GM21381 (cell line): Measurements from ENCODE around the gene GRIK4.

Source experiments
- ATAC-seq: cut with Tn5 transposase; IDR thresholded peaks from one replicate; pipeline ENCODE4 v1.9.1; 2021; ENCODE audit warnings: mild to moderate bottlenecking, moderate library complexity; ENCODE audit not compliant: unreplicated experiment

Gene GRIK4

DNA sequence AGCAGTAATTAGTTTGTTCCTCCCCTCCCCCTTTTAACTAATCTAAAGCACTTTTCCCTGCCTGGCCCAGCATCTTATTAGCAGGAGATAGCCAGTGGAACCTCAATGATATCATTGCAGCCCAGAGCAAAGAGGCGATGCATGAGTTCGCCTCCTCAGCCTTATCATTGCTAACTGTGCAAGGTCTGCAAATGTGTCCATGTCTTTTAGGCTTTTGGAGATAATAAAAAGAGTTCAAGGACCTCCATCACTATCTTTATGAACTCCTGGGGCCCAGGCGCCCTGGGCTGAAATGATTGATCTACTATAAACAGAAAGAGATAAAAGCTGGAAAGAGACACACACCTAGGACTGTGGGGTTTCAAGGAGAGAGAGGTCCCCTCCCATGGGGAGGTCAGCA, 388.2 kb downstream of the GRIK4 start:
- no peak for ATAC-seq

DNA sequence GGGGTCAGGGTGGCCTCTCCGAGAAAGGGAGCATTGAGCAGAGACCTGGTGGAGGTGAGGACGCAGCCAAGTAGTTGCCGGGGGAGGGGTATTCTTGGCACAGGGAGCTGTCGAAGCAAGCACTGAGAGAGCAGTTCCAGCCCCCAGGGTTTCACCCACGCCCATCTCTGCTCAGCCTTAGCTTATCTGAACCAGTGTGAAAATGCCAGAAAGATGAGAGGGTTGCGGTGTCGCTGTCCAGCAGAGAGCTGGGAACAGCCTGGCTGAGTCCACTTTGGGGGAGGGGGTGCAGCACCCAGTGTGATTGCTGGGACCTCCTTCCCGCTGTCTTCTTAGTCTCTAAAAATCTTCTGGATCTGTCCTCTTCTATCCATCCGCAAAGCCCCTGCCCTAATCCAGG, 389.1 kb downstream of the GRIK4 start:
- ATAC-seq, result no peak

DNA sequence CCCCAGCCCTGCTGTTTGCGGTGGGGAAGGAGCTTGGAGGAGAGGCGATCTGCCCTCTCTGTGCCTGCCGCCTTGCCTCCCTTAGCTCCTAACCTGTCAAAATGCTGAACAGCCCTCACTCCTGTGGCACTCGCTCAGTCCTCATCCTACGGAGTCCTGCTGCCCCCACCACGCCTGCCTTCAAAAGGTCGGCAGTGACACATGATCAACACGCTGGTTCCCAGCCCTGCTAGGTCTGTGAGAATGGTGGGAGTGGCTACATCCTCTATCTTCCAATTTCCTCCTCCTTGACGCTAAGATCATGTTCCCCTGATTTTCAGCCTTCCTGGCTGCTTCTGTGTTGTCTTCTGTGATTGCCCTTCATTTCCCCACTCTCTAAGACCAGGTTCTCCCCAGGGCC, 392.1 kb downstream of the GRIK4 start:
- ATAC-seq, result no peak

DNA sequence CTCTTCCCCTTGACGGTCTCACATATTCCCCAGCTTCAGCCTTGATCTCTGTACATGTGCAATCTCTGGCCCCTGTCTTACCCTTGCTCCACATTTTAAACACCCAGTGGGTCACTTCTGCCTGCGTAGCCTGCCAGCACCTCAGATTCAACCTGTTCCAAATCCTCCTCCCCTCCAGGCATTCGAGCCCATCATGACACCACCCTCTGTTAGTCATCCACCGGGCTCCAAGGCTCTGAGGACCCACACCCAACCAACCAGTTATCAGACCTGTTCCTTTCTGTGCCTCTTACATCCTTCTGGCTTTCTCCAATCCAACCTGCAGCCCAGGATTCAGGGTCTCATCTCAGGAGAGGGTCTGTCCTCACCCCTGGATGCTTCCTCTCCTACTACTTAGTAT, 392.6 kb downstream of the GRIK4 start:
- no peak for ATAC-seq

DNA sequence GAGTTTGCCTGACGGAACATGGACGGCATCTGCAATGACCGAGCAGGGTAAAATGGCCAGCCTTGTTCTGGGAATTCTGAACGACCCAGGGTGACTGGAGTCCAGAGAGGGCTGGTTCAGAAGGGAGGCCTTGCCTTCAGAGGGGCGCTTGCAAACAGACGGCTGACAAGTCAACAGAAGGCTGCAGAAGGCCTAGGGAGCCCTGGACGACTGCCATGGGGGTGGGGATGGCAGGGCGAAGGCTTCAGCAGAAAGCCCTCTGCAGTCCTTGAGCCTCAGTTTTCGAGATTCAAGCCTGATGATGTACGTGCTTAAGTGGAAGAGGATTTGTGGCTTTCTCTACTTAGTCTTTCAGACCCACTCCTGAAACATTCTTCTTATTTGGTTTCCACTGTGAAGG, 395.2 kb downstream of the GRIK4 start:
- ATAC-seq, result no peak

DNA sequence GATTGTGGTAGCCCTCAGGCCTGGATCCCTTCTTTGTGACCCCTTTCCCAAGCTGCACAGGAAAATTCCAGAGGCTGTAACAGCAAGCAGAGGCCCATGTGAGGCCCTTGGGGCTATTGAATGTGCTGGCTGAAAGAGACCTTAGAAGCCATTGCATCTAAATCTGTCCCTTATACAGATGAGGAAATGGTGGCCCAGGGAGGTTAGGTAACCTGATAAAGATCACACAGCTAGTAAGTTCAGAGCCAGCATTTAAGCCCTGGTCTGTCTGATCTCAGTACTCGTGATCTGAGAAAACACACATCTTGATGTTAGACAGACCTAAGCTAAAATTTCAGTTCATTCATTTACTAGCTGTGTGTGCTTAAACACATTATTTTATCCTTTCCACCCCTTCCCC, 396.4 kb downstream of the GRIK4 start:
- no peak for ATAC-seq

DNA sequence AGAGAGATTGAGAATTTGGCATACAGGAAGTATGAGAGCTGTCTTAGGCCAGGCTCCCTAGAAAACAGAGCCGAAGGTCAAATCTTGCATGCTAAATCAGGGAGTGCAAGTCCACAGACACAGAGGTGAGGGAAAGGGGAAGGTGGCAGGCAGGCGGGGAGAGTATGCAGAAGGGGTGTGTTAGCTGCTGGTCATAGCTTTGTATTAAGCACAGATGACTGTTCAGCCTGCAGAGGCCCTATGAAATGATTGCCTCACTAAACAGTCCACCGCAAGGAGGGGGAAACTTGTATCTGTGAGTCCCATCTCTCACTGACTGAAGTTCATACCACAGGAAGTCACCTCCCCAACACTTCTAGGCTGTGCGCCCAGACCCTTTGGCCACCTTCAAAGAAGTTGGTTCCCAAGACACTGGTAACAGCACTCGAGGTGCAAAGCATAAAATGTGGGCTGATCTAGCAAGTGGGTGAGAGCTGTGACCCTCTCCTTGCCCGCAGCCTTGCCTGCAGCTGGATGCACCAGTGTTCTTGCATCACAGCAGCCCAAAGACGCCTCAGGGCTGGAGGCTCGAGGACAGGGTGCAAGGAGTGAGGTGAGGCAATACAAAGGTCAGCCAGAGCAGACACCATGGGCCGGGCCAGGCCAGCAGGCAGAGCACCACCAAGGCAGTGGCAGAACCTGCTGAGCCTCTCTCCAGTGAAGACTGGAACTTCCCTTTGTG, 397.1 kb downstream of the GRIK4 start:
- no peak for ATAC-seq

DNA sequence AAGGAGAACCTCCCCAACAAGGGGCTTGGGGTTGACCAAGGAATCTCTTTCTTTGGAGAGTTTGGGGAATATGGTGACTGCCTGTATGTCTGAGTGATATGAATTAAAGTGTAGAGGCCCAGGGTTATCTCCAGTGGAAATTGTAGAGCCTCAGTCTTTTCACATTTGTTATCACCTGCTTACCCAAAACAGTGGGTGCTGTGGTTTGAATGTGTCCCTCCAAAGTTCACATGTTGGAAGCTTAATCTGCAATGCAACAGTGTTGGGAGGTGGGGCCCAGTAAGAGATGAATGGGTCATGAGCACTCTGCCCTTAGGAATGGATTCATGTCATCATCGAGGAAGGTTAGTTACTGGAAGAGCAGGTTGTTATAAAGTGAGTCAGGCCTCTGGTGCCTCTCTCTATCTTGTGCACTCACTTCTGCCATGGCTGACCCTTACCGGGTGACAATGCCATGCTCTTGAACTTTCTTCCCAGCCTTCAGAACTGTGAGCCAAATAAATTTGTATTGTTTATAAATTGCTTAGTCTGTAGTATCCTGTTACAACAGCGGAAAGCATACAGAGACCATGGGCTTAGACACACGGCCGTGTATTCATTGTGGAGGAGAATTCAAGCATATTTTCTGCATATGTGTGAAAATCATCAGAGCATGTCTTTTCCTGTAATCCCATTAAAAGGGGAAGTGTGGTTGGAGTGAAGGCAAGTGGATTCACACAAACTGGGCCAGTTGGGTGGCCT, 398.3 kb downstream of the GRIK4 start:
- ATAC-seq, result no peak

DNA sequence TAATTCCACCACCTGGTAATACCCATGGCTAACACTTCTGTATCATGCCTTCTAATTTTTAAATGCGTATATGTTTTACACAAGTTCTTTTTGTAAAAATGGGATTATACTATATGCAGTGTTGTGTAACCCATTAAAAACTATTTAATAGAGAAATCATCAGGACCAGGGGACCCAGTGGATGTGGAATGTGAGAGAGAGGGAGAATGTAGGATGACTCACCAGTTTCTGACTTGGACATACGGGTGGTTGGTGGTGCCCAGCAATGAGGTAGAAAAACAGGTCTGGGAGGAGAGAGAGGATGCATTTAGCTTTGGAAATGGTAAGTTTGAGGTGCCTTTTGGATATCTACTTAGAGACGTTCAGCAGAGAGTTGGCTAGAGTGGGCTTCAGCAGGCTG, 400.4 kb downstream of the GRIK4 start:
- ATAC-seq, result no peak

DNA sequence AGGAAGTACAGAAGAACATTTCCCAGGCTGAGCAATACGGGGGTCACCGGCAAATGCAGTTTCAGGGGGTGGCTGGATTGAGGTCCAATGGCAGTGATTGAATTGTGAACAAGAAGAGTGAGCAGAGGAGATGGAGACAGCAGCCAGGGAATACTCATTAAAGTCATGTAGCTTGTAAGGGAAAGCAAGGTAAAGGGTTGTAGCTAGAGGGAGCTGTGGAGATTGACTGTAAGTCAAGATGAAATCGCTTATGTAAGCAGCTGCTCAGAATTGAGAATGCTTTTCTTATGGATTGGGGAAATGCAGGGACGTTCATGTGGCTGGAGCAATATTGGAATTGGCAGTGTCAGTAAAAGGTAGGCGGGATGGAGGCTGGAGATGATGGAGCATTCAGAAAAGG, 401.0 kb downstream of the GRIK4 start:
- ATAC-seq, result no peak

DNA sequence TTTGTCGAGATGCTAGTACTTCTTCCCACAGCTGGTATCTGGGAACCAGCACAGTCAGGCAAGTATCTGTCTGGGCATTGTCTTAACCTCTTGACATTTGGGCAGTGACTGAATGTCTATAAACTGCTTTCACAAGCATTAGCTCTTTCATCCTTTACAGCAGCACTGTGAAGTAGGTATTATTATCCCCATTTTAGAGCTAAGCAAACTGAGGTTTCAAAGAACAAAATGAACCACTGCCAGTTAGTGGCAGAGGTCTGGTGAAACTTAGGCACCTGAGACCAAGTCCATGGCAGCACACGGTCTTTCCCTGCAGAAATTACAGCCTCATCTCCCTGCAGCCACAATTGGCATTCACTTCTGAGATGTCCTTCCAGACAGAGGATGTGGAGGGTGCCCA, 401.4 kb downstream of the GRIK4 start:
- ATAC-seq, result no peak

DNA sequence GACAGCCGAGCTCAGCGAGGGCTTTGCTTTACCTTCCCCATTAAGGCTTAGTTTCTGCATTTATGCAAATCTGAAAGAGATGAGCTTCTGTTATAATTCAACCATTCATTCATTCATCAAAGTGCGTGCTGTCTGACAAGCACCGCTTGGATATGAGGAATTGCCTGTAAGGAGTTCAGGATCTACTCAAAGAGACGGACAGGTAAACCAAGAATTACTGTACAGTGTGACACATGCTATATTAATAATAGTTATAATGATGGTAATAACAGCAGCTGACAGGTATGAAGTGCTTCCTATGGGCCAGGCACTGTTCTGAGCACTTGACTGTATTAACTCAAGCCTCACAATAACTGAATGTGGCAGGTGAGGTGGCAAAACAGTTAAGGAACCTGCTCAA, 402.5 kb downstream of the GRIK4 start:
- ATAC-seq, result no peak

DNA sequence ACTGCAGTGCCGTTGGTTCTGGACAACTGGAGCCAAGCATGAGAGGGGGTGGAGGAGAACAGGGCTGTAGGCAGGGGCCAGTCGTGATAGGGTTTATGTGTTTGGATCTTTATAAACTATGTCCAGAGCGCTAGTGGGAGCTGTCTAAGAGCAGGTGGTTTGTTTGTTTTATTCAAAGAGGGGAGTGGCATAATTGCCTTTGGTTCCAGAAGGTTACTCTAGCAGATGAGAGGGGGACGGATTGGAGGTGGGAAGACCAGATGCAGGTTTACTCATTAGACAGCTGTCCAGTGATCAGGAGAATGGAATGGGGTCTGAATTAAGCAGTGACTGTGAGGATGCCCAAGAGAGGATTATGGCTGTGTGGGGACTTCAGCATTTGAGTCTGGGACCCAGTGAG, 403.1 kb downstream of the GRIK4 start:
- no peak for ATAC-seq

DNA sequence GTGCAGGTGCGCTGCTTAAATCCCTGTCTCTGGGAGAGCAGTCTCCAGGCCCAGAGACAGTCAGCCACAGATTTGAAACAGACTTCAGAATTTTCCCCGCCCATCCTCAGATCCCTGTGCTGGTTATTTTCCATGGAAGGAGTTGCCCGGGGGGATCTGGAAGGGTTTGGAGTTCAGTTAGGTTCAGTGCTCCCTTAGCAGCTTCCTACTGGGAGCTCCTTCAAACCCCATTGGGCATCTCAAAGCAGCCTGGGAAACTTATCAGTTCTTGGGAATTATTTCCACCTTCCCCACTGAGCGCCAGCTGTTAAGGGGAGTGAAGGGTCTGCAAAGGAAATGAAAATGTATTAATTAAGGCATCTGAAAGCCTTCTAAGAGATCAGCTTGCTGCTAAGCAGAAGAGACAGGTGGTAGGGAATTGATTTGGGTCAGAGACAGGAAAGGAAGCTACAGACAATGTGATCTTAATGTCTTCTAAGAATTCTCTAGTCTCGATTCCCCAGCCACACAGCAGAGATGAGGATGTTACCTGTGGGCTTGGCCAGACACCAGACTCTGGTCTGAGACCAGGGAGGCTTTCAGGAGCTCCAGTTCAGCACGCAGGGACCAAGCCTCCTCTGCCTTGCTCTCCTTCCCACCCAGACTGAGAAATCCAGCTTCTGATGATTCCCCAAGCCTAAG, 406.2 kb downstream of the GRIK4 start:
- no peak for ATAC-seq

DNA sequence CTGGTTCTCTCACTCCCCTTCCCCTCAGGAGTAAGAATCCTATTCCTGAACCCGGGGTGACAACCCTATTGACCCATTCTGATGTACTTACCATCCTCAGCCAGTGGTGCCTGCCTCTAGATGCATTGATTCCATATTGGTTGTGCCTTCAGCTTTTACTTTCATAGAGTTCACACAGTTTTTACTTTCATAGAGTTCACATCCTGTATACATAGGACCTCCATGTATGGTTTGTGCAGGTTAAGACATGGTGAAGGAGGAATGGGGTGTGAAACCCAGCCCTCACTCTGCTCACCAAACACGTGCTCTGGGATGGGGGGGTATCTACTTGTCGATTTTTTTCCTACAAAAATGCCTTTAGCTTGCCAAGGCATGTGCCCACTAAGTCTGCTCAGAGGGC, 406.7 kb downstream of the GRIK4 start:
- no peak for ATAC-seq

DNA sequence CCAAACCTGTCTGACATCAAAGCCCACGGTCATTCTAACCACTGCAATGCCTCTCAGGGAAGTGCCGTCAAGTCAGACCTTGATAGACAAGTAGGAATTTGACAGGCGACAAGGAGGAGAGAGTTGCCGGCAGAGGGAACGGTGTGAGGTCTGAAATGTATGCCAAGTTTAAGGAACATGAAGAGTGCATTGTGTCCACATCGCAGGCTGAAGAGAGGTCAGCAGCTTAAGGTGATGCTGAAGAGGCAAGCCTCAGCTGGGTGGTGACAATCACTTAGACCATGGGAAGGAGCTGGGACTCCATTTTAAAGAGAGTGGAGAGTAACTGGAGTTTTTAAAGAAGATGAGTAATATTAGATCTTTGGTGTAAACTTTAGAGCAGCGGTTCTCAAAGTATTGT, 407.5 kb downstream of the GRIK4 start:
- no peak for ATAC-seq

DNA sequence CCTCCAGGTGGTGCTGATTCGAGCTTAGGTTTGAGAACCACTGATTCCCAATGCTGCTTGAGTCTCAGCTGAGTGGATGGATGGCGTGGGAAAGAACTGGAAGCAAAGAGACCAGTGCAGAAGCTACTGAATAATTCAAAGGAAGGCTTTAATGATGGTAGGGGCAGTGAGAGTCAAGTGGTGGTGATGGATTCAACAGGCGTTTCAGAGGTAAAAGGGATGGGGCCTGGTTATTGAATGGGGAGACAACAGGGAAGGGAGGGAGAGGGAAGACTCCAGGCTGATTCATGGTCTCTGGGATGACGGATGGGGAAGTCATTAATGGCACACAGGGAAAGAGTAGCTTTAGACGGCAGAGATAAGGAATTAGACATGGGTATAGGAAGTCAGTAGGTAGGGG, 408.0 kb downstream of the GRIK4 start:
- no peak for ATAC-seq

DNA sequence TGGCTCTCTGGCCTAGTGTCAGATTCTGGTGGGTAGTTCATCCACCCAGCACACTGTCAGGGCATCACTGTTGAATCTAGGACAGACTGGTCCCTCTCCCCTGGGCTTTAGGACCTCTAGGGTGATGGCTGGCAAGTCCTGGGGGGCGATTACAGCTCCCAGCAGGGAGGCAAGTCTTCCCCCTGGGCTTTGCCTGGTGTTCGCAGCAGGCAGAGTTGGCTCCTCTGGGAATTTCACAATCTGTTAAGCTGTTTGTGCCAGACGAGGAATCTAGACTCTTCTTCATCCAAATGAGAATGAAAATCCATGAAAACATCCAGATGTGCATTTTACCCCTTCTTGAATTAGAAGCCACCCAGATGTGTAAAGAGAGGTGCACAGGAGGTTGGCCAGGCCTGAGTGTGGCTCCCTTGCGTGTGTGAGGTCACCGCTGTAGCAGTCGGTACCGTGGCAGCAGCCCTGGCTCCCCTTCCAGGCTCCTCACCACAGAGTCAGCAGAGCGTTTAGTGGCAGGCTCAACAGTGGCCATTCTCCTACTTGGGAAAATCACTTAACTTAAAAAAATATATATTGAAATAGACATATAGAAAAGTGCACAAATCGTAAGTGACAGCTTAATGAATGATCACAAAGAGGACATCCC, 412.4 kb downstream of the GRIK4 start:
- ATAC-seq, result no peak

DNA sequence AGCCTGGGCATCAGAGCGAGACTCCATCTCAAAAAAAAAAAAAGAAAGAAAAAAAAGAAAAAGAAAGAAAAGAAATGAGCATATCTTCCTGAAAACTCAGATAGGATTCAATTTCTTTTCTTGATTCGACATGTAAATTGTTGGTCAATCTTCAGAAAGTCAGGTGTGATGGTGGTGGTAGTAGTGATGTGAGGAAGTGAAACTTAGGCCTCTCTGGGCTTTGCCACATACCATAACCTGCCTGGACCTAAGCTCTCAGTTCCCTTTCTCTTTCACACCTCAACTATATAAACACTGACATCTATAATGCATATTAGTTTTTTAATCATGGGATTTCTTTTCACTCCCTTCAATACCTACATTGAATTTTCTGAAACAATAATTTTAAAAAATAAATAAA, 414.4 kb downstream of the GRIK4 start:
- peak; percentile 99 for ATAC-seq

DNA sequence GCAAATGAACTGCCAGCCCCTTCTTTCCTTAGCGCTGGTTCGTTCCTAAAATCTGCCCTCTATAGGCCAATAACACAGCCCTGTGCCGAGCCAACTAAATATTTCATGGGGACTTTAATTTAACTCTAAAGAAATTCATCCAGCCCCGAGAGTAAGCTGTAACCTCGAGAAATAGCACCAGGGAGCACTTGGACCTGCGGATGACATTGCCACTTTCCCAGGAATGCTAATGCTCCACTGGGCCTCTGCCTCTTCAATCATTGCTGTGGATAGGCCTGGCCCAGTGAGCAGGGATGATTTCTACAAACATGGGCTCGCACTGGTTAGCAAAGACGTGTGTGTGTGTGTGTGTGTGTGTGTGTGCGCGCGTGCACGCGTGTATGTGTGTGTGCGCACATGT, 417.1 kb downstream of the GRIK4 start:
- ATAC-seq, result no peak

DNA sequence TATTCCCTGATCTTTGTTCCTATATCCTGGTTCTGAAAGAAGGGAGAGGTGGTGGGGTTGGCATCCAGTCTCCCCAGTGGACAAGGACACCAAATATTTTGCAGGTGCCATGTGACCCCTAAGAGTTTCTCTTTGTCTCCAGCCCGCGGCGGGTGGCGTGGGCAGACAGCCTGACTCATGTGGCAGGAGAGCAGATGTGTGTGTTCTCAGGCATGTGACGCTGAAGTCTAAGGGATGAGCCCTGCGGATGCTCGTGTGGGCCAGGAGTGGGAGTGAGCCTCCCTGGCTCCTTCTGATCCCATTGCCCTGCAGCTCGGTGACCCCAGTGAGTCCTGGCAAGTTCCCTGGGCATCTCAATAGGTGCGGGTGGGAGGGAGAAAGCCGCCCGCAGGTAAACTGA, 417.5 kb downstream of the GRIK4 start:
- no peak for ATAC-seq

DNA sequence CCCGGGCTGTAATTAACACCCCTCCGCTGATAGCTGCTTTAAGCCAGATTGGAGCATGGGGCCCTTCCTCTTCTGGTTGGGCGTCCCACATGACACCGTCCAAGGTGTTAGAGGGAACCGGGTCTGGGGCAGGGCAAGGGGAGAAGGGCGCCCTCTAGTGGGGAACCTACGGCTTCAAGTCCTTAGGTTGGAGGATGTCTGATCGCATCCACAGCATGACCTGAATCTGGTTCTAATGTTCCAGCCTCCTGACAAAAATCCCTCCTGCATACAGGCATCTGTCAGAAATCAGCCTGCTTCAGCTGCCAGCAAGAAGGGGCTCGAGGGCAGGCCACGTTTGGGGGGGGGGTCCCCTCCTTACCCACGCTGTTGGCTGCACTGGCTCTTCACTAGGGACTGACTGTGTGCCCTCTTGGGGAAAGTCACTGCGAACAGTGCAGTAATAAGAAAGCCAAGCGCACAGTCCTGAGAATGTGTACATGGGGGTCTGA, 418.2 kb downstream of the GRIK4 start:
- no peak for ATAC-seq
